Endothelial cell of umbilical vein (primary cell): ENCODE results near the gene CYP1A2. TPM values are rescaled to one million over a fixed set of nuclear protein-coding genes. Genes with fewer than 3 reads are reported as not detected.

Source experiments
- BruUV-seq: library from RNA; stranded (reverse); fragments of 400-500 nt; replicated peaks from 2 replicates; lab custom pipeline; 2021; lab: Mats Ljungman, UMichigan
- CTCF ChIA-PET: fragments of 300-600, 350-600 bp; sonication (Branson Sonifier 250); formaldehyde crosslinking; loops from one replicate; lab custom pipeline; 2021; ENCODE audit warnings: antibody characterized with exemption, inconsistent platforms; lab: Charles Lee
- POLR2A ChIA-PET: fragments of 300-600, 350-600 bp; sonication (Branson Sonifier 250); formaldehyde crosslinking; loops from one replicate; lab custom pipeline; 2021; ENCODE audit warnings: antibody characterized with exemption, inconsistent platforms; lab: Charles Lee
- DNase-seq: peaks from one replicate; pipeline ENCODE4 v3.0.0-alpha.2; 2011; ENCODE audit warnings: low read depth, low spot score
- FAIRE-seq: peaks from 2 replicates; lab custom pipeline; 2011; peaks lifted over from hg19 to GRCh38; lab: Jason Lieb, UNC
- H2AFZ ChIP-seq: 2 replicates; pipeline ENCODE4 v1.6.0; 2012; ENCODE audit warnings: low read depth, low read length, control low read depth, inconsistent platforms
- H3K27ac ChIP-seq: 2 replicates; pipeline ENCODE4 v1.5.1; 2011; ENCODE audit warnings: low read depth, mild to moderate bottlenecking, control low read depth, low read length, moderate library complexity; ENCODE audit not compliant: insufficient read depth
- H3K27me3 ChIP-seq, 2 experiments: 2 replicates each; pipeline versions ENCODE4 v1.6.0 to v1.6.1; 2011; ENCODE audit warnings: low read length in 2 of 2, mixed read lengths in 1 of 2; ENCODE audit not compliant: control insufficient read depth in 2 of 2, insufficient read depth in 2 of 2
- H3K36me3 ChIP-seq, 2 experiments: 2 replicates in 1 of 2; 3 replicates in 1 of 2; pipeline ENCODE4 v1.5.1; 2011; ENCODE audit warnings: low read length in 2 of 2, mild to moderate bottlenecking in 1 of 2, moderate library complexity in 1 of 2; ENCODE audit not compliant: control insufficient read depth in 2 of 2, insufficient read depth in 2 of 2; ENCODE audit errors: extremely low read depth in 1 of 2
- H3K4me1 ChIP-seq: 3 replicates; pipeline ENCODE4 v1.5.1; 2011; ENCODE audit warnings: mild to moderate bottlenecking, low read length; ENCODE audit not compliant: control insufficient read depth, insufficient read depth; ENCODE audit errors: extremely low read depth
- H3K4me2 ChIP-seq: 2 replicates; pipeline ENCODE4 v1.6.1; 2011; ENCODE audit warnings: low read length, control low read depth, mixed read lengths; ENCODE audit not compliant: insufficient read depth
- H3K4me3 ChIP-seq, 3 experiments: fragments of 200-600 bp in 1 of 3; sonication (generic), shearing (Covaris generic) in 1 of 3; replicated peaks in 1 of 3; 2 replicates each; pipeline ENCODE4 v1.5.1; 2011 to 2016; ENCODE audit warnings: control low read depth in 3 of 3, low read length in 3 of 3, mild to moderate bottlenecking in 2 of 3, inconsistent platforms in 1 of 3, low read depth in 1 of 3, moderate library complexity in 1 of 3; ENCODE audit not compliant: insufficient read depth in 1 of 3
- H3K79me2 ChIP-seq: 2 replicates; pipeline ENCODE4 v1.6.0; 2012; ENCODE audit warnings: low read length, inconsistent platforms; ENCODE audit not compliant: control insufficient read depth, insufficient read depth
- H3K9ac ChIP-seq: replicated peaks from 2 replicates; pipeline ENCODE3; 2011; ENCODE audit warnings: low read length, control low read depth; ENCODE audit not compliant: insufficient read depth; ENCODE audit errors: extremely low read depth
- H3K9me1 ChIP-seq: replicated peaks from 3 replicates; pipeline ENCODE4 v1.6.0; 2011; ENCODE audit warnings: mild to moderate bottlenecking, low read length; ENCODE audit not compliant: control insufficient read depth, insufficient read depth; ENCODE audit errors: extremely low read depth
- H3K9me3 ChIP-seq: replicated peaks from 2 replicates; pipeline ENCODE4 v1.5.1; 2012; ENCODE audit warnings: low read length, inconsistent platforms; ENCODE audit not compliant: control insufficient read depth, insufficient read depth
- H4K20me1 ChIP-seq: replicated peaks from 2 replicates; pipeline ENCODE3; 2011; ENCODE audit warnings: mild to moderate bottlenecking, low read length; ENCODE audit not compliant: control insufficient read depth, insufficient read depth; ENCODE audit errors: extremely low read depth
- CTCF ChIP-seq, 2 donors: IDR thresholded peaks; 1 replicate in 1 of 2; 2 replicates in 1 of 2; pipeline ENCODE4 v1.5.1; 2011; ENCODE audit warnings: low read length in 2 of 2, mild to moderate bottlenecking in 2 of 2, moderate library complexity in 2 of 2, control low read depth in 1 of 2, inconsistent platforms in 1 of 2, low read depth in 1 of 2; ENCODE audit not compliant: insufficient read depth in 1 of 2; ENCODE audit errors: extremely low read depth in 1 of 2
- EZH2 ChIP-seq: IDR thresholded peaks from 2 replicates; pipeline ENCODE4 v1.6.1; 2012; ENCODE audit warnings: borderline replicate concordance, low read depth, mild to moderate bottlenecking, moderate library complexity, low read length, inconsistent platforms; ENCODE audit not compliant: severe bottlenecking
- FOS ChIP-seq: IDR thresholded peaks from 2 replicates; pipeline ENCODE4 v1.6.1; 2011; ENCODE audit warnings: mild to moderate bottlenecking, low read length, moderate library complexity, borderline replicate concordance; ENCODE audit not compliant: insufficient read depth
- MYC ChIP-seq: IDR thresholded peaks from one replicate; pipeline ENCODE4 v1.6.1; 2011; ENCODE audit warnings: mild to moderate bottlenecking, low read depth, low read length
- POLR2A ChIP-seq: IDR thresholded peaks from 2 replicates; pipeline ENCODE4 v1.6.1; 2012; ENCODE audit warnings: low read depth, mild to moderate bottlenecking, control low read depth, low read length
- POLR2AphosphoS5 ChIP-seq: IDR thresholded peaks from 2 replicates; pipeline ENCODE4 v1.6.1; 2012; ENCODE audit warnings: low read depth, mild to moderate bottlenecking, control low read depth, low read length, moderate library complexity; ENCODE audit not compliant: insufficient read depth
- dilution Hi-C: fragments of 300-500 bp; cut with MboI; formaldehyde crosslinking; loops from one replicate; pipeline ENCODE4 v1.15.0; 2019; ENCODE audit warnings: low sequenced_read_pairs; ENCODE audit not compliant: extremely low pct_ligation_motif_present
- intact Hi-C: fragments of 100-400 bp; cut with micrococcal nuclease; formaldehyde crosslinking; loops from one replicate; pipeline ENCODE4 v1.10.0; 2022
- polyA plus RNA-seq, 4 experiments: library from polyadenylated mRNA; depleted of rRNA in 3 of 4; stranded (reverse) in 3 of 4; unstranded in 1 of 4; fragments of >200 nt; gene quantifications; 2 replicates each; pipeline versions ENCODE4 v1.2.1 to v1.2.3, GENCODE V29; 2011 to 2012; ENCODE audit warnings: missing spikeins in 1 of 4
- total RNA-seq: library from RNA; stranded (reverse); gene quantifications from 2 replicates; pipeline ENCODE4 v1.2.3, GENCODE V29; 2021
- TF ChIP-seq, protein P1 (sequence below): IDR thresholded peaks from 2 replicates; pipeline ENCODE4 v1.6.1; 2011; ENCODE audit not compliant: insufficient read depth, insufficient read length

Gene CYP1A2
- total and polyA plus RNA-seq, 2 donors (not counting 3 experiments of a cell fraction or from before 2014, with no cell fraction given) = not detected

- Histone ChIP-seq H2AFZ (peak overlapping the region; percentile 73), H3K4me1 (peaks cover 2% of the 10 kb centered on the region), H3K79me2 (no peaks in the 10 kb centered on the region), H3K4me3 (no peak overlapping the region), H3K27me3 (peaks cover 0 to 2% of the 10 kb centered on the region in 2 experiments), H3K9me3 (no peaks in the 10 kb centered on the region), H3K9me1 (no peaks in the 10 kb centered on the region), H4K20me1 (no peaks in the 10 kb centered on the region), H3K27ac (no peak overlapping the region), H3K36me3 (no peaks in the 10 kb centered on the region), H3K9ac (no peak overlapping the region), H3K4me2 (peak overlapping the region; percentile 48)
- no TSS peak for BruUV-seq
- peak; percentile 58 for DNase-seq
- TF ChIP-seq POLR2AphosphoS5 (no peak), FOS (no peak), CTCF (IDR thresholded peaks at IDR 0.05; ENCODE audit: extremely low read depth in 1 of 2, insufficient read depth in 1 of 2, low read depth in 1 of 2, low read length in 2 of 2) (peak; percentile 71 to 72), POLR2A (no peak), MYC (no peak), EZH2 (no peak)
- TF ChIP-seq, protein P1, sequence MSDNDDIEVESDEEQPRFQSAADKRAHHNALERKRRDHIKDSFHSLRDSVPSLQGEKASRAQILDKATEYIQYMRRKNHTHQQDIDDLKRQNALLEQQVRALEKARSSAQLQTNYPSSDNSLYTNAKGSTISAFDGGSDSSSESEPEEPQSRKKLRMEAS = peak; percentile 44
- CTCF ChIA-PET = interaction anchor here (0.6 to 6.8 kb wide), 58 partner anchors 10 to 457 kb away, joined by 3 to 696 read pairs (median 5); partner anchors contain the start of genes CLK3, CSK, CYP11A1 and CYP1A1
- dilution Hi-C loops (loop anchor here (25.0 kb wide), 1 partner anchor 132 kb away; no protein-coding TSS in a partner anchor), intact Hi-C loops (loop anchor here (1.0 to 10.0 kb wide), 4 partner anchors 72 to 394 kb away; partner anchors contain the start of genes ARID3B and EDC3)
- peak; percentile 94 for FAIRE-seq
- POLR2A ChIA-PET = no interaction called here
These were observed 20.2 kb downstream of the CYP1A2 start for GRCh38 chr15:74768771-74769342.
